ENCODE data around the gene SMCO4. TPM values are rescaled to one million over a fixed set of nuclear protein-coding genes. Genes with fewer than 3 reads are reported as not detected.

Gene SMCO4
- total and polyA plus RNA-seq, 2 of the 8 experiments (the other 6 are each of a cell fraction or from before 2014, with no cell fraction given): 33.2 to 53.9 TPM

DNA sequence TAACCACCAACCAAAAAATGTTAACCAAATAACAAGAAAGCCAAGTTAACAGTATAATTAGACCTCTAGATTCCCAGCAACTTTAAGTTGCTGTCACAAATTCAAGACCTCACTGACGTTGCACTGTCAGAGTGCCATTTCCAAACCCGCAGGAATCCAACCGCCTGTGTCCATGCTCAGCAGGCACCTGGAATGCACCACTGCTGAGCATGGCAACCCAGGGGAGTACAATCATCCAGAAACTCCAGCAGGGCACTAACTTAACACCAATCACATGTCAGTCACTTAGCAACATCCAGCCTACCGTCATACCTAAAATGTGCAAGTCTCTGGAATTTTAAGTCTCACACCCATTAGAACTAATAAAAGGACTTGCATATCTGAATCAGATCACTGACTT, 48.8 kb downstream of the SMCO4 start:
- Histone ChIP-seq H3K4me2 (ENCODE audit: insufficient read depth in 1 of 2, low read depth in 2 of 2, low read length in 2 of 2) (no peak overlapping the region), H3K4me1 (replicated peaks in 1 of 4; ENCODE audit: control insufficient read depth in 3 of 4, insufficient read depth in 4 of 4, low read length in 3 of 4) (peaks cover 14 to 43% (median 39%) of the 10 kb centered on the region in 4 experiments), H3K4ac (replicated peaks; ENCODE audit: insufficient read length, low read depth, low read length) (no peak overlapping the region), H2BK5ac (ENCODE audit: low read depth, low read length) (no peak overlapping the region), H3K18ac (ENCODE audit: extremely low read depth, low read length) (no peak overlapping the region), H3K27ac (ENCODE audit: low read depth, low read length) (no peak overlapping the region), H2AFZ (ENCODE audit: low read length) (no peak overlapping the region), H3K79me2 (ENCODE audit: control insufficient read depth in 1 of 2, insufficient read depth in 2 of 2, low read length in 2 of 2) (peaks cover 0 to 19% of the 10 kb centered on the region in 2 experiments; a peak in 2 of 4 replicates), H2BK15ac (ENCODE audit: low read length) (no peak overlapping the region; the same call in 1 of the 2 replicates), H3K56ac (replicated peaks; ENCODE audit: insufficient read length, low read depth, low read length) (no peak overlapping the region), H2BK20ac (ENCODE audit: low read length) (no peak overlapping the region), H3K36me3 (ENCODE audit: control insufficient read depth in 2 of 4, insufficient read depth in 4 of 4, low read length in 3 of 4) (peaks cover 0 to 3% (median 0%) of the 10 kb centered on the region in 4 experiments; a peak in 1 of 8 replicates), H3K9ac (replicated peaks in 1 of 4; ENCODE audit: extremely low read depth in 1 of 4, low read depth in 3 of 4, low read length in 3 of 4) (no peak overlapping the region), H4K5ac (ENCODE audit: insufficient read length, low read depth, low read length) (no peak overlapping the region), H3K14ac (ENCODE audit: insufficient read length) (no peak overlapping the region), H3K9me3 (ENCODE audit: insufficient read depth in 2 of 2, low read depth in 1 of 2, low read length in 1 of 2) (no peaks in the 10 kb centered on the region), H4K20me1 (replicated peaks in 1 of 2; ENCODE audit: control insufficient read depth in 1 of 2, insufficient read depth in 2 of 2, low read length in 2 of 2) (no peaks in the 10 kb centered on the region), H2BK120ac (replicated peaks; ENCODE audit: low read depth, low read length) (no peak overlapping the region), H3K27me3 (replicated peaks in 1 of 4; ENCODE audit: control insufficient read depth in 3 of 4, extremely low read depth in 1 of 4, insufficient read depth in 3 of 4, low read length in 3 of 4) (no peaks in the 10 kb centered on the region), H2AK5ac (ENCODE audit: low read depth, low read length) (no peak overlapping the region), H3K23me2 (ENCODE audit: low read depth, low read length) (no peaks in the 10 kb centered on the region), H4K91ac (replicated peaks; ENCODE audit: insufficient read length, low read length) (no peak overlapping the region), H3K4me3 (ENCODE audit: extremely low read depth in 1 of 4, insufficient read depth in 2 of 4, low read depth in 3 of 4, low read length in 4 of 4) (no peak overlapping the region), H4K8ac (ENCODE audit: extremely low read depth, insufficient read depth, low read length) (no peak overlapping the region), H3K79me1 (ENCODE audit: low read depth, low read length) (peaks cover 6% of the 10 kb centered on the region; the same call in 1 of the 2 replicates), H3K23ac (ENCODE audit: insufficient read length) (no peak overlapping the region), H2BK12ac (ENCODE audit: low read depth, low read length) (no peak overlapping the region)
- WGBS, 2 experiments (ENCODE audit: extremely low coverage in 1 of 2, insufficient coverage in 1 of 2, insufficient read length in 1 of 2, insufficient replicate concordance in 2 of 2, low coverage in 1 of 2, low lambda C conversion rate in 2 of 2, missing lambda C conversion rate in 1 of 2): 92% methylated on average over 4 of the region's 4 CpGs; no CpG with 5 or more reads in 1 of the 2 experiments
- DNase-seq (ENCODE audit: low read depth in 1 of 2, low spot score in 2 of 2): no peak
- CTCF ChIA-PET (ENCODE audit: partially characterized antibody): no interaction called here
- POLR2A ChIA-PET (ENCODE audit: partially characterized antibody): no interaction called here
- no peak for FAIRE-seq
- TF ChIP-seq, protein P1, sequence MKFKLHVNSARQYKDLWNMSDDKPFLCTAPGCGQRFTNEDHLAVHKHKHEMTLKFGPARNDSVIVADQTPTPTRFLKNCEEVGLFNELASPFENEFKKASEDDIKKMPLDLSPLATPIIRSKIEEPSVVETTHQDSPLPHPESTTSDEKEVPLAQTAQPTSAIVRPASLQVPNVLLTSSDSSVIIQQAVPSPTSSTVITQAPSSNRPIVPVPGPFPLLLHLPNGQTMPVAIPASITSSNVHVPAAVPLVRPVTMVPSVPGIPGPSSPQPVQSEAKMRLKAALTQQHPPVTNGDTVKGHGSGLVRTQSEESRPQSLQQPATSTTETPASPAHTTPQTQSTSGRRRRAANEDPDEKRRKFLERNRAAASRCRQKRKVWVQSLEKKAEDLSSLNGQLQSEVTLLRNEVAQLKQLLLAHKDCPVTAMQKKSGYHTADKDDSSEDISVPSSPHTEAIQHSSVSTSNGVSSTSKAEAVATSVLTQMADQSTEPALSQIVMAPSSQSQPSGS (IDR thresholded peaks at IDR 0.05; ENCODE audit: low read length): no peak
- TF ChIP-seq BCL11A (IDR thresholded peaks at IDR 0.05; ENCODE audit: low read depth in 2 of 2, low read length in 2 of 2): no peak
- TF ChIP-seq NANOG (IDR thresholded peaks at IDR 0.05; ENCODE audit: insufficient read depth, low read depth, low read length, poor library complexity, severe bottlenecking): no peak
- no peak for TF ChIP-seq CTBP2 (IDR thresholded peaks at IDR 0.05; ENCODE audit: borderline replicate concordance, insufficient read depth, insufficient read length, low read length)
- TF ChIP-seq EZH2 (IDR thresholded peaks at IDR 0.05; ENCODE audit: low read depth, low read length, severe bottlenecking): no peak
- TF ChIP-seq TCF12 (IDR thresholded peaks at IDR 0.05; ENCODE audit: low read depth, low read length): no peak
- no peak for TF ChIP-seq TAF1 (IDR thresholded peaks at IDR 0.05; ENCODE audit: low read depth, low read length)
- TF ChIP-seq SRF (IDR thresholded peaks at IDR 0.05; ENCODE audit: low read depth, low read length): no peak
- TF ChIP-seq TBP (IDR thresholded peaks at IDR 0.05; ENCODE audit: low read depth, low read length): no peak
- TF ChIP-seq EGR1 (IDR thresholded peaks at IDR 0.05; ENCODE audit: borderline replicate concordance, low read depth, low read length): no peak
- no peak for TF ChIP-seq KDM5A (IDR thresholded peaks at IDR 0.05; ENCODE audit: low read length)
- no peak for TF ChIP-seq RBBP5 (IDR thresholded peaks at IDR 0.05; ENCODE audit: borderline replicate concordance, low read depth, low read length)
- TF ChIP-seq CEBPB (IDR thresholded peaks at IDR 0.05; ENCODE audit: low read depth, low read length): no peak
